KMS-11 (cell line): Measurements from ENCODE around the gene CELF2.

Source experiments
- H2AFZ ChIP-seq: fragments of 200-600 bp; sonication (generic); 2 replicates; pipeline ENCODE4 v1.6.1; 2016; ENCODE audit warnings: antibody characterized with exemption, mixed run types, low read depth
- H3K27ac ChIP-seq: fragments of 200-600 bp; sonication (generic); 2 replicates; pipeline ENCODE4 v1.6.1; 2016; ENCODE audit warnings: mild to moderate bottlenecking, mixed run types
- H3K27me3 ChIP-seq: fragments of 200-600 bp; sonication (generic); 2 replicates; pipeline ENCODE4 v1.6.1; 2017; ENCODE audit warnings: mild to moderate bottlenecking, low read depth, mixed run types, moderate library complexity; ENCODE audit not compliant: insufficient read depth
- H3K36me3 ChIP-seq: fragments of 200-600 bp; sonication (generic); 2 replicates; pipeline ENCODE4 v1.6.1; 2017; ENCODE audit warnings: mild to moderate bottlenecking, mixed run types; ENCODE audit not compliant: insufficient read depth
- H3K4me1 ChIP-seq: fragments of 200-600 bp; sonication (generic); 2 replicates; pipeline ENCODE4 v1.6.1; 2016; ENCODE audit warnings: mild to moderate bottlenecking, low read depth, mixed run types; ENCODE audit not compliant: poor library complexity, severe bottlenecking
- H3K4me2 ChIP-seq: fragments of 200-600 bp; sonication (generic); 2 replicates; pipeline ENCODE4 v1.7.0; 2016; ENCODE audit warnings: mild to moderate bottlenecking, mixed run types
- H3K4me3 ChIP-seq: fragments of 200-600 bp; sonication (generic); IDR thresholded peaks from 2 replicates; pipeline ENCODE4 v1.6.1; 2017; ENCODE audit warnings: low read depth, low read length, mixed read lengths; ENCODE audit not compliant: insufficient read depth
- H3K79me2 ChIP-seq: fragments of 200-600 bp; sonication (generic); 2 replicates; pipeline ENCODE4 v1.6.1; 2016; ENCODE audit warnings: low read depth, mixed run types; ENCODE audit not compliant: insufficient read depth
- H3K9ac ChIP-seq: fragments of 200-600 bp; sonication (generic); 2 replicates; pipeline ENCODE4 v1.6.1; 2016; ENCODE audit warnings: mild to moderate bottlenecking, mixed run types
- H4K20me1 ChIP-seq: fragments of 200-600 bp; sonication (generic); 2 replicates; pipeline ENCODE4 v1.6.1; 2016; ENCODE audit warnings: mild to moderate bottlenecking, mixed run types; ENCODE audit not compliant: insufficient read depth
- CTCF ChIP-seq: fragments of 200-600 bp; sonication (generic); conservative IDR thresholded peaks from 2 replicates; pipeline ENCODE4 v1.6.1; 2017; ENCODE audit warnings: low read depth, mild to moderate bottlenecking, antibody characterized with exemption, low read length, moderate library complexity, mixed read lengths

Gene CELF2

GRCh38 chr10:11057018-11057417 lies 39.3 kb downstream of the CELF2 start:
- H4K20me1 ChIP-seq, result no peaks in the 10 kb centered on the region
- no peak overlapping the region for H3K9ac ChIP-seq
- H3K27me3 ChIP-seq, result no peaks in the 10 kb centered on the region
- no peaks in the 10 kb centered on the region for H3K79me2 ChIP-seq
- H3K4me2 ChIP-seq, result no peak overlapping the region
- no peak for TF ChIP-seq CTCF
- H3K4me1 ChIP-seq, result no peaks in the 10 kb centered on the region
- no peak overlapping the region for H3K4me3 ChIP-seq
- H3K27ac ChIP-seq, result no peak overlapping the region
- no peak overlapping the region for H2AFZ ChIP-seq
- no peaks in the 10 kb centered on the region for H3K36me3 ChIP-seq

DNA sequence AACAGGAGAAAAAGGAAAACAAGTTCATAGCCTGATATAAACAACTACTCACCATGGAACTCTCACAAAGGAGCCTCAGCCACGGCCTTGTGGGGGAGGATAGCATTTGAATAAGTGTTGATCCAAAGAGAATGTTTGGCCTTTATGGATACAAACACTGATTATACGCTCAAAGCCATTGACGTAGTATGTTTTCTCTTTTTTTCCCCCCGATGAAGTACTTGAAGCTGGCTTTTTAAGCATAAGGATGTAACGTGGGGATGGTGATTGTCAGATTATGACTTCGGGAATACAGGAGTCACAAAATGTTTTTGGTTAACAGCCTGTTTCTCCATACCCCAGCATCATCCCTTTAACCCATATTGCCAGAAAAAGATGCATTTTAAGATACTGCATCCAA lies 39.8 kb downstream of the CELF2 start:
- no peak overlapping the region for H3K4me3 ChIP-seq
- no peaks in the 10 kb centered on the region for H3K27me3 ChIP-seq
- no peak overlapping the region for H2AFZ ChIP-seq
- H4K20me1 ChIP-seq, result no peaks in the 10 kb centered on the region
- no peak for TF ChIP-seq CTCF
- H3K36me3 ChIP-seq, result no peaks in the 10 kb centered on the region
- no peaks in the 10 kb centered on the region for H3K4me1 ChIP-seq
- no peaks in the 10 kb centered on the region for H3K79me2 ChIP-seq
- no peak overlapping the region for H3K4me2 ChIP-seq
- no peak overlapping the region for H3K27ac ChIP-seq
- no peak overlapping the region for H3K9ac ChIP-seq

GRCh38 chr10:11057994-11058393 lies 40.3 kb downstream of the CELF2 start:
- Histone ChIP-seq H3K79me2 (no peaks in the 10 kb centered on the region), H3K9ac (no peak overlapping the region), H2AFZ (no peak overlapping the region), H3K4me1 (no peaks in the 10 kb centered on the region), H4K20me1 (no peaks in the 10 kb centered on the region), H3K4me3 (no peak overlapping the region), H3K36me3 (no peaks in the 10 kb centered on the region), H3K27ac (no peak overlapping the region), H3K27me3 (no peaks in the 10 kb centered on the region), H3K4me2 (no peak overlapping the region)
- no peak for TF ChIP-seq CTCF

DNA sequence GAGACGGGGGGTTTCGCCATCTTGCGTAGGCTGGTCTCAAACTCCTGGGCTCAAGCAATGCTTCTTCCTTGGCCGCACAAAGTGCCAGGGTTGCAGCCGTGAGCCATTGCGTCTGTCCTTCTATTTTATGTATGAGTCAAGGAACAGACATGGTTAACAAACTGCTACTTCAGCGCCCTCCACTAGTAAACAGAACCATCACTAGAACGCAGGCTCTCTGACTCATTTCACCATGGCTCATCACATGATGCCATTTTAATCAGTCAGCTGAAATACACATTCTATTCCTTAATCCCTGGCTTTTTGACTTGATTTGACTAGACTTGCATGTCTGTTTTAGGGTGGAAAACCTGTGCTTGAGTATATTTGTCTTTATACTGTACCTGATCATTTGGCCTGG lies 41.3 kb downstream of the CELF2 start:
- H2AFZ ChIP-seq, result no peak overlapping the region
- H3K4me2 ChIP-seq, result no peak overlapping the region
- no peaks in the 10 kb centered on the region for H3K4me1 ChIP-seq
- H3K27me3 ChIP-seq, result no peaks in the 10 kb centered on the region
- no peak overlapping the region for H3K9ac ChIP-seq
- no peaks in the 10 kb centered on the region for H3K36me3 ChIP-seq
- H3K79me2 ChIP-seq, result no peaks in the 10 kb centered on the region
- H3K27ac ChIP-seq, result no peak overlapping the region
- TF ChIP-seq CTCF, result no peak
- no peaks in the 10 kb centered on the region for H4K20me1 ChIP-seq
- H3K4me3 ChIP-seq, result no peak overlapping the region

GRCh38 chr10:11063856-11064255 lies 46.2 kb downstream of the CELF2 start:
- TF ChIP-seq CTCF, result no peak
- Histone ChIP-seq H3K27me3 (no peaks in the 10 kb centered on the region), H3K27ac (no peak overlapping the region), H3K79me2 (no peaks in the 10 kb centered on the region), H3K4me2 (no peak overlapping the region), H3K4me1 (no peaks in the 10 kb centered on the region), H3K9ac (no peak overlapping the region), H4K20me1 (no peaks in the 10 kb centered on the region), H3K4me3 (no peak overlapping the region), H3K36me3 (no peaks in the 10 kb centered on the region), H2AFZ (no peak overlapping the region)
